Hepatocyte (in vitro differentiated cells): ENCODE data around the gene PACRGL.

ENCODE experiments used
- CTCF ChIP-seq: fragments of 200-600 bp; sonication (generic); IDR thresholded peaks from 2 replicates; pipeline ENCODE4 v1.5.1; 2016; ENCODE audit warnings: antibody characterized with exemption, mild to moderate bottlenecking; ENCODE audit not compliant: poor library complexity
- EZH2 ChIP-seq: fragments of 200-600 bp; sonication (generic); IDR thresholded peaks from 2 replicates; pipeline ENCODE4 v1.6.1; 2016; ENCODE audit warnings: antibody characterized with exemption, mild to moderate bottlenecking, borderline replicate concordance
- EZH2phosphoT487 ChIP-seq: fragments of 200-600 bp; sonication (generic); IDR thresholded peaks from one replicate; pipeline ENCODE4 v1.6.1; 2018; ENCODE audit warnings: antibody characterized with exemption, mild to moderate bottlenecking, low read depth, moderate library complexity; ENCODE audit not compliant: unreplicated experiment, severe bottlenecking

- TF ChIP-seq EZH2 (no peak), CTCF (no peak), EZH2phosphoT487 (no peak)
These were observed 19.0 kb upstream of the PACRGL start for GRCh38 chr4:20681271-20681670.
